Ovary (tissue), 3 donors: ENCODE measurements around the gene SUSD3.

Experiments used
- CTCF ChIP-seq, 3 donors: fragments of 450-650 bp in 2 of 3; fragments of 200-600 bp in 1 of 3; IDR thresholded peaks; one replicate each; pipeline versions ENCODE4 v1.5.1 to v1.8.0; 2016 to 2022; ENCODE audit warnings: antibody characterized with exemption in 3 of 3, mild to moderate bottlenecking in 1 of 3
- POLR2A ChIP-seq: fragments of 450-650 bp; IDR thresholded peaks from one replicate; pipeline ENCODE4 v1.6.1; 2017; ENCODE audit warnings: antibody characterized with exemption, mild to moderate bottlenecking, moderate library complexity
- donor health status: DM: no; HTN: no; CAD: no.

GRCh38 chr9:93112116-93112863 lies 53.8 kb downstream of the SUSD3 start:
- TF ChIP-seq POLR2A (no peak), CTCF (IDR thresholded peaks at IDR 0.05) (no peak)
